ENCODE measurements around the gene SAMM50. TPM values are rescaled to one million over a fixed set of nuclear protein-coding genes. Genes with fewer than 3 reads are reported as not detected.
A peak's percentile ranks its signal among the peaks of the same experiment; 100 is the strongest.
"Not testable (repeated sequence)": the region's sequence is repeated elsewhere in the genome, so short reads cannot be mapped to it uniquely, and the experiment has no call there.

Gene SAMM50
- total RNA-seq, 1 donor from 2014 or later: 60.6 TPM

DNA sequence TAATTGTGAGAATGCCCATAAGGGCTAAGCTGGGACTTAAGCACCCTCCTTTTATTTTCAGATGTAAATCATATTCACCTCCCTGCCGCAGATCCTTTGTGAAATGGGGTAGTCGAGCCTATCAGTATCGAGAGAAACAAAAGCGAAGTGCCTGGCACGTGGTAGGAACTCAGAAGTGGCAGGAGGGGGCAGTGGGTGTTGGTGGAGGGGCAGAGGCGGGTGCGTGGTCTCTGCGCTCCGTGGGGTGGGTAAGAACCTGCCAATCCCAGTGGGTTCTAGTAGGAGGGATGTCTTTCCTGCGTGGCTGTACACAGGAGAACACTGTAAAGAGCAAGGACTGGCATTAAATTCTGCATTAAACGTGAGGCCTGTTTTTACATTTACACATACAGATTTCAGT lies 47.1 kb downstream of the SAMM50 start:
- H3K27me3 Mint-ChIP-seq (ENCODE audit: insufficient read depth): no peaks in the 10 kb centered on the region
- H3K4me1 Mint-ChIP-seq (ENCODE audit: low read depth): no peaks in the 10 kb centered on the region
- H3K9me3 Mint-ChIP-seq: no peaks in the 10 kb centered on the region
- H3K4me3 Mint-ChIP-seq: no peak overlapping the region
- DNase-seq (ENCODE audit: low spot score): no peak
- intact Hi-C loops (cut with micrococcal nuclease): no loop called here
- no peak overlapping the region for H3K27ac Mint-ChIP-seq
- peaks cover 14% of the 10 kb centered on the region for H3K36me3 Mint-ChIP-seq (ENCODE audit: low read depth)

DNA sequence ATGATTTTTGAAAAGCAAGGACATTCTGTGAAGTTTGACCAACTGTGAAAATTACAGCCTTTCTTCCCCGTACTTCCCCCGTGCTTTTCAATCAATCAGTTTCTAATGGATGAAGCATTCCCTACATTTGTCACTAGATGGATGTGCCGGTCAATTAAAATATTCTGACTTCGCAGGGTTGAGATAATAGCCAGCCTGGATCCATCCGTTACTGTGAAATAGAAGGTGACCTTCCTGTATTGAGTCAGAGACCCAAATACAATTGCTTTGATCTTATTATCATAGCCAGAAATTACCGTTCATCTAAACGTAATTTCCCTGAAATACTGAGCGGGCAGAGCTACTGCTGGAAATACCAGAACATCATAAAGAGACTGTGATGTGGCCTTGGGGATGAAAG lies 47.8 kb downstream of the SAMM50 start:
- intact Hi-C loops (cut with micrococcal nuclease): no loop called here
- no peaks in the 10 kb centered on the region for H3K9me3 Mint-ChIP-seq
- no peaks in the 10 kb centered on the region for H3K27me3 Mint-ChIP-seq (ENCODE audit: insufficient read depth)
- DNase-seq (ENCODE audit: low spot score): no peak
- no peak overlapping the region for H3K27ac Mint-ChIP-seq
- H3K4me3 Mint-ChIP-seq: no peak overlapping the region
- no peaks in the 10 kb centered on the region for H3K4me1 Mint-ChIP-seq (ENCODE audit: low read depth)
- peaks cover 13% of the 10 kb centered on the region for H3K36me3 Mint-ChIP-seq (ENCODE audit: low read depth)

DNA sequence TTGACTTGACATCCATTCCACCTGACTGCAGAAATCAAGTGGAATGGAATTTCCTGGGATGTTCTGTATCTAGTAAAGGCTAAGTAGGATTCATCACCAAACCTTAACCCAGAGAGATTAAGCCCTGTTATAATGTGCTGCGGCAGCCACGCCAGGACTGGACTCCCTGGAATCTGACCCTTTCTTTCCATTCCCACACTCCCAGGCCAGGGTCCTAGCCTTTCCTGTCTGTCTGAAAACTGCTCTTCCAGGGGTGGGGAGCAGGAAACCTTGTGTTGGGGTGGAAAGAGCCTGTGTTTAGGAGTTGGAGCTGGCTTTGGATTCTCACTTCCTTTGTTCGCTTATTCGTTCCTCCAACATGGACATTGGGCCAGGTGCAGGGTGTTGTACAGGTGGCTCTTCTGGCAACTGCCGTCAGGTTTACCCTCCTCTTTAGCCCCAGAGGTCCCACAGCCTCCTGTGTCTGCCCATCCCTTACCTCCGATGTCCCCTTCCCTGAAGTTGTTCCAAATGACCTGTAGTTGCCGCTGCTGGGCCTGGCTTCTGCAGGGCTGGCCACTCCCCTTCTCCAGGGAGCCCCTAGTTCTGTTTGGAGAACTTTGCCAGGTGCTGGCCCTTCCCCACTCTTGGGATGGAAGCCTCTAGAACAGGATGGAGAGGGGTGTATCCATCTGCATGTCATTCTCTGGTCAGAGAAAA lies 48.3 kb downstream of the SAMM50 start:
- no peaks in the 10 kb centered on the region for H3K9me3 Mint-ChIP-seq
- H3K27me3 Mint-ChIP-seq (ENCODE audit: insufficient read depth): no peaks in the 10 kb centered on the region
- no peak for DNase-seq (ENCODE audit: low spot score)
- intact Hi-C loops (cut with micrococcal nuclease): no loop called here
- no peak overlapping the region for H3K27ac Mint-ChIP-seq
- H3K4me1 Mint-ChIP-seq (ENCODE audit: low read depth): no peaks in the 10 kb centered on the region
- H3K36me3 Mint-ChIP-seq (ENCODE audit: low read depth): peaks cover 7% of the 10 kb centered on the region
- H3K4me3 Mint-ChIP-seq: no peak overlapping the region

DNA sequence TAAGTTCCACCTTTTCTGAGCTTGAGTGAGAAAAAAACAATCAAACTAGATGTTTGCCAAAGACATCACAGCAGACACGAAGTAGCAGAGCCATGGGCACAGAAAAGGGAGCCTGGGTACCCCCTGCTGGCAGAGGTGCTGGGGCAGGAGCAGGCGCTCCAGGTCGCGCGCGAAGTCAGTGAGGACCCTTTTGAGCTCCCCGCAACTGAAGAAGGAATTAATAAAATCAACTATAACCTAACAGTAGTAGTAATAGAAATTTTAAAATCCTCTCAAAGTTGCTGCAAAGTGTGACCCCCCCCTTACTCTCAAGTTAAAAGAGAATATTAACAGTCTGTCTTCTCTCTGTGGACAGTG lies 48.8 kb downstream of the SAMM50 start:
- Mint-ChIP-seq H3K27ac (no peak overlapping the region), H3K4me1 (ENCODE audit: low read depth) (no peaks in the 10 kb centered on the region), H3K9me3 (no peaks in the 10 kb centered on the region), H3K36me3 (ENCODE audit: low read depth) (peaks cover 4% of the 10 kb centered on the region), H3K4me3 (no peak overlapping the region), H3K27me3 (ENCODE audit: insufficient read depth) (no peaks in the 10 kb centered on the region)
- intact Hi-C loops (cut with micrococcal nuclease): no loop called here
- DNase-seq (ENCODE audit: low spot score): no peak

DNA sequence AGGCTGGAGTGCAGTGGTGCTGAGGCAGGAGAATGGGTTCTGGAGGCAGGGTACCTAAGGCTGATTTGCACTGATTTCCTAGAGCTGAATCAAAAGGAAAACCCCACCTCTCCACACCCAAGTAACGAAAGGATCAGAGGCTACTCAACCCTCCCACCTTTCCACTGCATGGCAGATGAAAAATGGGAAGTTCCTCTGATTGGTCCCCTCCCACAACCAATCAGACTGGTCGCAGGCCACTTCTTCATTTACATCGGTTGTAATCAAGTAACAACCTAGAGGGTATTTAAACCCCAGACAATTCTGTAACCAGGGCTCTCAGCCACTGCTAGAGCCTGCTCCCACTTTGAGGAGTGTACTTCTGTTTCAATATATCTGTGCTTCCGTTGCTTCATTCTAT lies 50.3 kb downstream of the SAMM50 start:
- H3K36me3 Mint-ChIP-seq (ENCODE audit: low read depth): peaks cover 1% of the 10 kb centered on the region
- no peak for DNase-seq (ENCODE audit: low spot score)
- no peaks in the 10 kb centered on the region for H3K4me1 Mint-ChIP-seq (ENCODE audit: low read depth)
- H3K4me3 Mint-ChIP-seq: no peak overlapping the region
- H3K9me3 Mint-ChIP-seq: no peaks in the 10 kb centered on the region
- intact Hi-C loops (cut with micrococcal nuclease): no loop called here
- H3K27me3 Mint-ChIP-seq (ENCODE audit: insufficient read depth): no peaks in the 10 kb centered on the region
- H3K27ac Mint-ChIP-seq: no peak overlapping the region

DNA sequence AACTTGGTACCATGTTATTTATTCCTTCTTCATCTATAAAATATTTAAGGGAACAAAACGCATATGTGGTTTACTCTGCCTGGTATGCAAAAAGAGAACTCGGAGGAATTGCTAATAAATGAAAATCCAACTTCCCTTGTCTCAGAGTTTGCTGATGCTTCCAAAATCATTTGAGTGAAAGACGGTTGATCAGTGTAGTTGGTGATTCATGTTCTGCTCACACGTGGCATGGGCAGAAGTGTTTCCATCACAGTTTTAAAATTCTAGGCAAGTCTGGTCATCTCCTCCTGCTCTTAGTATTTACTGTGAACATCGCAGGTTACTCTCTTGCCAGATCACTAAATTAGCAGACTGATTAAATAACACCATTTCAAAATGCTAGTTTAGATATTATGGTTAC lies 56.9 kb downstream of the SAMM50 start:
- H3K27me3 Mint-ChIP-seq (ENCODE audit: insufficient read depth): no peaks in the 10 kb centered on the region
- H3K9me3 Mint-ChIP-seq: no peaks in the 10 kb centered on the region
- intact Hi-C loops (cut with micrococcal nuclease): no loop called here
- H3K27ac Mint-ChIP-seq: no peak overlapping the region
- no peak for DNase-seq (ENCODE audit: low spot score)
- H3K4me3 Mint-ChIP-seq: no peak overlapping the region
- H3K4me1 Mint-ChIP-seq (ENCODE audit: low read depth): no peaks in the 10 kb centered on the region
- no peaks in the 10 kb centered on the region for H3K36me3 Mint-ChIP-seq (ENCODE audit: low read depth)

DNA sequence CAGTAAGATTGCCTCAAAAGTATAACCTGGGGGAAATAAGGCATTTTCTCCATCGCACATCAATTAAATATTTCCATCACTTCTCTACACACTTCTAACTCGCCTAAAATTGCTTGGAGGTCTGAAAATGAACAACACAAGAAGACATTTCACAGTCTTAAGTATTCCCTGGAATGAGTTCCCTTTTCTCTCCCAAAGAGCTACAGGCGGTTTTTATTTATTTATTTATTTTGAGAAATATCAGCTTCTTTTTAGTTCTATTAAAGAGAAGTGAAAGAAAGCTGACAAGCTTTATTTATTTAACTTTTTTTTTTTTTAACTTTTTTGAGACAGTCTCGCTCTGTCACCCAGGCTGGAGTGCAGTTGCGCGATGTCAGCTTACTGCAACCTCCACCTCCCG lies 57.3 kb downstream of the SAMM50 start:
- Mint-ChIP-seq H3K4me1 (ENCODE audit: low read depth) (no peaks in the 10 kb centered on the region), H3K9me3 (no peaks in the 10 kb centered on the region), H3K27me3 (ENCODE audit: insufficient read depth) (no peaks in the 10 kb centered on the region), H3K36me3 (ENCODE audit: low read depth) (no peaks in the 10 kb centered on the region), H3K4me3 (no peak overlapping the region), H3K27ac (no peak overlapping the region)
- no peak for DNase-seq (ENCODE audit: low spot score)
- intact Hi-C loops (cut with micrococcal nuclease): no loop called here

DNA sequence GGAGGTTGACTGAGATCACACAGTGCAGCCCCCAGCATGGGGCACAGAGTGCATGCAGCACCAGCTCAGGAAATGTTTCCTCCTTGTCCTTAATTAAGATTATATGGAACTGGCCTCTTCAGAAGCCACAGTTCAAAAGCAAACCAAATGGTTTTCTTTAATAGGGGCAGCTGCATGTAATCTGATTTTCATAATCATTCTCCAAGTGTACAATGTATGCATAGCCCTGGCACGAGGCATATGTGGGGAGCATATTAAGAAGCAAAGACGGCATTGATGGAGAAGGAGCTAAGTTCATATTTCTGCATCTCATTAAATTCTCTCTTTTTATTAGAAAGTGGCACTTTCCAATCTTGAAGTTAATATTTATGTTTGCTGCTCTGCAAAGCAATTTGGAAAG lies 59.0 kb downstream of the SAMM50 start:
- Mint-ChIP-seq H3K4me1 (ENCODE audit: low read depth) (no peaks in the 10 kb centered on the region), H3K9me3 (no peaks in the 10 kb centered on the region), H3K27ac (no peak overlapping the region), H3K4me3 (no peak overlapping the region), H3K36me3 (ENCODE audit: low read depth) (no peaks in the 10 kb centered on the region), H3K27me3 (ENCODE audit: insufficient read depth) (no peaks in the 10 kb centered on the region)
- DNase-seq (ENCODE audit: low spot score): no peak
- intact Hi-C loops (cut with micrococcal nuclease): no loop called here

DNA sequence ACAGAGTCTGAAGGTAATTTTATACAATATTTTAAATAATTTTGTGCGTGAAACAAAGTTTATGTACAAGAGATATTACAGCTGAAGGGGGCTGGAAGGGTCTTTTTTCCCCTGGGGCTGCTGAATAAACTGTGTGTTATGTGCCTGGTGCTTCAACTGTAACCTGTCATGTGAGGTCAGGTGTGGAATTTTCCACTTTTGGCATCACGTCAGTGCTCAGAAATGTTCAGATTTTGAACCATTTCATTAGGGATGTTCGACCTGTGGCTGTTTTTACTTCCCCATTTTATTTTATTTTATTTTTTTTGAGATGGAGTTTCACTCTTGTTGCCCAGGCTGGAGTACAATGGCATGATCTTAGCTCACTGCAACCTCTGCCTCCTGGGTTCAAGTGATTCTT lies 61.3 kb downstream of the SAMM50 start:
- intact Hi-C loops (cut with micrococcal nuclease); H3K9me3 Mint-ChIP-seq; H3K27ac Mint-ChIP-seq; H3K4me3 Mint-ChIP-seq; H3K36me3 Mint-ChIP-seq (ENCODE audit: low read depth); H3K4me1 Mint-ChIP-seq (ENCODE audit: low read depth); H3K27me3 Mint-ChIP-seq (ENCODE audit: insufficient read depth); DNase-seq (ENCODE audit: low spot score): not testable (repeated sequence)

DNA sequence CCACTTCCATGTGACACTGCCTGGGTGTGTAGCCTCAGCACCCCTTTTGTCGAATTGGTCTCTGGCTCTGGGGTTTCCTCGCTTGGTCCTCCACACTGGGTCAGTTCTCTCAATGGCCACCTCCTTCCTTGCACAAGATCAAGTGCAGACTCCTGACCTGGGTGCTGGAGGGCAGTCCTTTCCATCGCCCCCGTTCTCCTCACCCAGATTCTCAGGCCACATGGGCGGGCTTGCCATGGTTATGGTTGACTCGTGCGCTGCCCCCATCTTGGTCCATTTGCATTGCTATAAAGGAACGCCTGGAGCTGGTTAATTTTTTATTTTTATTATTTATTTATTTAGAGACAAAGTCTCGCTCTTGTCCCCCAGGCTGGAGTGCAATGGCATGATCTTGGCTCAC lies 63.4 kb downstream of the SAMM50 start:
- intact Hi-C loops (cut with micrococcal nuclease): no loop called here
- Mint-ChIP-seq H3K27me3 (ENCODE audit: insufficient read depth) (no peaks in the 10 kb centered on the region), H3K4me3 (no peak overlapping the region), H3K36me3 (ENCODE audit: low read depth) (peaks cover 8% of the 10 kb centered on the region), H3K9me3 (no peaks in the 10 kb centered on the region), H3K4me1 (ENCODE audit: low read depth) (peaks cover 16% of the 10 kb centered on the region), H3K27ac (no peak overlapping the region)
- DNase-seq (ENCODE audit: low spot score): no peak

DNA sequence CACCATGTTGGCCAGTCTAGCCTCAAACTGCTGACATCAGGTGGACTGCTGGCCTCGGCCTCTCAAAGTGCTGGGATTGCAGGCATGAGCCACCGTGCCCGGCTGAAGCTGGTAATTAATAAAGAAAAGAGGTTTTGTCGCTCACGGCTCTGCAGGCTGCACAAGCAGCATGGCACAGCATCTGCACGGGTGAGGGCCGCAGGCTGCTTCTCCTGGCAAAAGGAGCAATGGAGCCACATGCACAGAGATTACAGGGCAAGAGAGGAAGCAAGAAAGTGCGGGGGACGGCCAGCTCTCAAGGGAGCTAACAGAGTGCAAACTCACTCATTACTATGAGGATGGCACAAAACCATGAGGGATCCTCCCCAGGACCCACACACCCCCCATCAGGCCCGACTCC lies 64.2 kb downstream of the SAMM50 start:
- H3K36me3 Mint-ChIP-seq (ENCODE audit: low read depth): peaks cover 10% of the 10 kb centered on the region
- H3K27ac Mint-ChIP-seq: no peak overlapping the region
- H3K27me3 Mint-ChIP-seq (ENCODE audit: insufficient read depth): no peaks in the 10 kb centered on the region
- H3K9me3 Mint-ChIP-seq: no peaks in the 10 kb centered on the region
- peaks cover 19% of the 10 kb centered on the region for H3K4me1 Mint-ChIP-seq (ENCODE audit: low read depth)
- H3K4me3 Mint-ChIP-seq: no peak overlapping the region
- intact Hi-C loops (cut with micrococcal nuclease): no loop called here
- no peak for DNase-seq (ENCODE audit: low spot score)

DNA sequence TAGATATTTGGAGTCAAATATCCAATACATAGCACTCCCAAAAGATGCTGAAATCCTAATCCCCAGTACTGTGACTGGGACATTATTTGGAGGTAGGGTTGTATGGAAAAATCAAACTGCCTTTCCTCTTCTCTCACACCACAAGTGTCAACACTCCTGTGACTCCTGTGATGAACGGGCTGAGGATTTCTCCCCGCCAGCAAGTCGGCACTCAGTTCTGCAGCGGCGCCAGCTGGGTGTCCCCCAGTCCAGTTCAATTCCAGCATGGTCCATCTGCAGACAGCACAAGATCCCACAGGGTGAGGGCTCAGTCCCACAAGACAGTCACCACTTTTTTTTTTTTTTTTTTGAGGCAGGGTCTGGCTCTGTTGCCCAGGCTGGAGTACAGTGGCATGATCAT lies 64.6 kb downstream of the SAMM50 start:
- peaks cover 20% of the 10 kb centered on the region for H3K4me1 Mint-ChIP-seq (ENCODE audit: low read depth)
- intact Hi-C loops (cut with micrococcal nuclease): loop anchor here (10.0 kb wide), 1 partner anchor 165 kb away; the partner anchor contains the start of gene PARVG
- no peak for DNase-seq (ENCODE audit: low spot score)
- H3K36me3 Mint-ChIP-seq (ENCODE audit: low read depth): peaks cover 10% of the 10 kb centered on the region
- no peak overlapping the region for H3K27ac Mint-ChIP-seq
- no peak overlapping the region for H3K4me3 Mint-ChIP-seq
- H3K9me3 Mint-ChIP-seq: no peaks in the 10 kb centered on the region
- H3K27me3 Mint-ChIP-seq (ENCODE audit: insufficient read depth): no peaks in the 10 kb centered on the region

DNA sequence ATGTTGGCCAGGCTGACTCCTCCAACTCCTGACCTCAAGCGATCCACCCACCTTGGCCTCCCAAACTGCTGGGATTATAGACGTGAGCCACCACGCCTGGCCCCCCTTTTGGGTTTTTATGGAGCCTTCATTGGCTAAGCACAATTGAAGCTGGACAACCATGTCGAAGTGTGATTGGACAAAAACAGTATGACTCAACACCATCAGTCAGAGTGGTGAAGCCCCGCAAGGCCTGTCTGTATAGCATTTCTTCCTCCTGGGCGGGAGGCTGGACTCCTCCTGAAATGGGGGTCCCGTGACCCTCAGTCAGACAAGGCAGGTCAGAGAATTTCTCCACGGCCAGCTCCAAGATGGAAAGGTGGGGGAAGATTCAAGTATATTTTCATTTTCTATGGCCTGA lies 65.7 kb downstream of the SAMM50 start:
- H3K36me3 Mint-ChIP-seq (ENCODE audit: low read depth): peaks cover 16% of the 10 kb centered on the region
- H3K9me3 Mint-ChIP-seq: no peaks in the 10 kb centered on the region
- H3K27ac Mint-ChIP-seq: no peak overlapping the region
- intact Hi-C loops (cut with micrococcal nuclease): loop anchor here (10.0 kb wide), 1 partner anchor 164 kb away; the partner anchor contains the start of gene PARVG
- H3K4me1 Mint-ChIP-seq (ENCODE audit: low read depth): peaks cover 31% of the 10 kb centered on the region
- H3K27me3 Mint-ChIP-seq (ENCODE audit: insufficient read depth): no peaks in the 10 kb centered on the region
- H3K4me3 Mint-ChIP-seq: peak overlapping the region; percentile 72
- no peak for DNase-seq (ENCODE audit: low spot score)
